Testis (tissue), 2 donors: Measurements from ENCODE around the gene MPZL3.

ENCODE experiments used
- CTCF ChIP-seq, 3 experiments: fragments of 450-650 bp in 2 of 3; fragments of 200-600 bp in 1 of 3; sonication (generic) in 1 of 3; IDR thresholded peaks; one replicate each; pipeline ENCODE4 v1.5.1; 2016 to 2019; ENCODE audit warnings: antibody characterized with exemption in 3 of 3, mild to moderate bottlenecking in 2 of 3, moderate library complexity in 1 of 3
- POLR2A ChIP-seq: fragments of 450-650 bp; IDR thresholded peaks from one replicate; pipeline ENCODE4 v1.6.1; 2017; ENCODE audit warnings: antibody characterized with exemption, mild to moderate bottlenecking, moderate library complexity

GRCh38 chr11:118227865-118228785 lies 24.0 kb downstream of the MPZL3 start:
- TF ChIP-seq CTCF (IDR thresholded peaks at IDR 0.05) (no peak), POLR2A (no peak)
